ENCODE data around the gene RAB27A.

The RAB27A gene

DNA sequence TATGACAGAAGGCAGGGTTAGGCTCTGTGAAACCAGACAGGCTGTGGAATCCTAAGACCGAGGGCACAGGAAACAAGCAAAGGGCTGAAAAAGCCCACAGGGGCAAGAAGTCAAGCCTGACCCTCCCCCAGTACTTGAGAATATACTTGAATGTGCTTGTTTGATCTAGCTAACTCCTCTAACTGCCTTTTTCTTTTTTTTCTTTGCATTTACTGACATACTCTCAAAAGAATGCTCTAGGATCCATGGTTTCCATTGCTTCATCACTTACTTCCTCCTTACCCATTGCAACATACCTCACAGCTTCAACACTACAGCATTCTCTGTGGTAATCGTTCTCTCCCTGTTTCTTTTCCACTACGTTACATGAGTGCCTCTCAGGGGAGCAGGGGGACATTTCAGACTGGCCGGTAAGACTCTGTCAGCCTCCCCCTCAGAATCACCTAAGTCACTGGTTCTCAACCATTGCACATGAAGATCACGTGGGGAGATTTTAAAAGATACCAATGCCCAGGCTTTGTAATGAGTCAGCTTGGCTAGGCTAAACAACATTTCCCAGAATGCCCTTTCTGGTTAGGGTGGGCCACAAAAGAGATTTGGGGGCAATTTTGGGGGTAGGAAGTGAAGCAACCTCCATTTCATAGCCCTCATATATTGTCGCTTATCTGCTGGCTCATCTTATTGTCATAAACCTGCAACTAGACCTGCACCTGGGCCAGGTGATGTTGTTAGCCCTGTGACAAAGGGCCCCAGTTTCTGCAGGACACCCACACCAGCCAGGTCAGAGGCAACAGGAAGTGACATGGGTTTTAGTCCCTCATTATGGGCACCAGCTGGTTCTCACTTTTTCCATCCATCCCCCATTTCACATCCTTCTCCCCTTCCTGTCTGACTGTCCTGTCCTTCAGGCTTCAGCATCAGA, 68.3 kb downstream of the RAB27A start:
- DNase-seq: peak; percentile 37

DNA sequence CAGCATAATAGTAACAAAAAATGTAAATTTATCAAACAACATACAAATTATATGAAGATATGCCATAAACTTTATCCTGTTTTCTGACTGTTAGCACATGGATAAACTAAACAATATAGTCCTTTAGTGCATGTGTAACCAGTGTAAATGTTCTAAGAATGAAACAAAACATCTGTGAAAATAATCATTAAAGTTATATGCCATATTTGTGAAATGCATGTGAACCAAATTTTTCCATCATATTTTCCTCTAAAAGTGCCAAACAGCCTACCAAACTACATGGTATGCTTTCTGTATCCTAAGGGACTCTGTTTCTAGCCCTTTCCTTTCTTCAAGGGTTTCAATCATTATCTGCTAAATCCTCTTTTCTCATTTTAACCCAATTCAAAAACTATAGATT, 69.0 kb downstream of the RAB27A start:
- no peak for DNase-seq

- DNase-seq: peak; percentile 28
Measured at GRCh38 chr15:55218056-55218455, 71.6 kb downstream of the RAB27A start.

- DNase-seq: no peak
Measured at GRCh38 chr15:55204464-55204863, 85.1 kb downstream of the RAB27A start.

GRCh38 chr15:55202206-55202605, 87.4 kb downstream of the RAB27A start:
- no peak for DNase-seq

DNA sequence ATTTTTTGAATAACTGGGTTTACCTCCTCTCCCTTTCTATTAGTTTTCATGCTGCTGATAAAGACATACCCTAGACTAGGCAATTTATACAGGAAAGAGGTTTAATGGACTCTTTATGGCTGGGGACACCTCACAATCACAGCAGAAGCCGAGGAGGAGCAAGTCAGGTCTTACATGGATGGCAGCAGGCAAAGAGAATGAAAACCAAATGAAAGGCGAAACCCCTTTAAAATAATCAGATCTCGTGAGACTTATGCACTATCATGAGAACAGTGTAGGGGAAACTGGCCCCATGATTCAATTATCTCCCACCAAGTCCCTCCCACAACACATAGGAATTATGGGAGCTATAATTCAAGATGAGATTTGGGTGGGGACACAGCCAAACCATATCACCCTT, 90.9 kb downstream of the RAB27A start:
- DNase-seq: no peak

DNA sequence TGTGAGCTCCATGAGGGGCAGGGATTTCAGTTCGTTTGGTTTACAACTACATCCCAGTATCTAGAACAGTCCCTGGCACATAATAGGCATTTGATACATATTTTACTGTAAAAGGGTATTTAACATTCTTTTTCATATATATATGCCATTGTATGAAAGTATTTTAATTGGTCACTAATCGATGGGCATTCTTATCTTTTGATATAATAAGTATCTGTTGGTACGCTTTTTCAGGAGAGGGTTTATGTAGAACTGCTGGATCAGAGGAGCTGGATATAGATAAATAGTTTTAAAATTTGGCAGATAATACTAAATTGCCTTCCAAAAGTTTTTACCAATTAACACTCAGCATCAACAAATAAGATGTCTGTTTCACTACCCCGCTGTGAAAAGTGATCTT, 91.9 kb downstream of the RAB27A start:
- DNase-seq: no peak

- no peak for DNase-seq
Measured at GRCh38 chr15:55197362-55197705, 92.3 kb downstream of the RAB27A start.

GRCh38 chr15:55196458-55197361, 92.9 kb downstream of the RAB27A start, which contains the start of gene RSL24D1:
Gene RSL24D1, minus strand, starts transcription at chr15:55196941. Its CDS starts 51 bp downstream, at chr15:55196890.
- peak; percentile 98 for DNase-seq

DNA sequence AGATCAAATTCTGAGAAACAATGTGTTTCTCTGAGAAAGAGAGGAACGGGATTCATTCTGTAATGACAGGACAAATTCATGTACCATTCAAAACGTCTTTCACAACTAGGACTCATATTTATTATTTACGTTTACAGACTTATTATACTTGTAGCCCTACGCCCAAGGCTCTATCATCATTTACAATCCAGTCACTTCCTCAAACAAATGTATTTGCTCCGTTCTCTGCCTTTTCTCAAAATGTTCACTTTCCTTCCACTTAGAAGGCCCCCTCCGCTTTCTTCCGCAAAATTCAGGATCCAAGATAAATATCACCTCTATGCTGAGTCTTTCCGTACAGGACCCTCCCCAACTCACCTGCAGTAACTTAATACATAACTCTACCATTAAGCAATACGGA, 93.6 kb downstream of the RAB27A start:
- no peak for DNase-seq

DNA sequence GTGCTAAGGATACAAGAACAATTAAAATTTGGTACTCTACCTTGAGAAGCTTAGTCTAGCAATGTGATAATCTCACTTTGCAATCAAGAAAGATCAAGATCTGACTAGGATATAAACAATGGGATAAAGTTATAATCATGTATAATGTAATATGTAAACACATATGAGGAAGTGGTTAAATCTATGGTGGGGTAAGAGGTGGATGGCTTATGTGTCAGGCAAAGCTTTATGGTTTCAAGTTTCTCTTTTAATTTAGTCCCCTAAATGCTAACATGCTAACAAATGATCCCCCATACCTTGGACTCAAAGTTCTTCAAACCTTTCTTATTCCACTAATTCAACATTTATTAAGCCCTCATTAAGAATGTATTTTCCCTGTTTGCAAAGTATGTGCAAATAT, 95.4 kb downstream of the RAB27A start:
- no peak for DNase-seq

DNA sequence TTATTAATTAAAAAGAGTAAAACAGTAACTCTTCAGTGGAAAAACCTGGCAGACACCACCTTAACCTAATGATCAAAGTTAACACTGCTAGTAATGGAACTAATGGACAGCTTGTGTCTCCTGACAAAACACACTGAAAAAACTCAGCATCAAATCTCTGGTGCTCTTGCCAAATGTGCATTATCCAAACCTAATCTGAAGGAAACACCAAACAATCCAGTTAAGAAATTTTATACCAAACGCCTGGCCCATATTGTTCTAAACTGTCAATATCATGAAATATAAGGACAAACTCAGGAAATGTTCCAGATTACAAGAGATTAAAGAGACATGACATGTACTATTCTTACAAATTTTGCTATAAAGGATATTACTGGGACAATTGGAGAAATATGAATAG, 103.3 kb downstream of the RAB27A start:
- DNase-seq: no peak

- DNase-seq: no peak
Measured at GRCh38 chr15:55183679-55184078, 105.9 kb downstream of the RAB27A start.

DNA sequence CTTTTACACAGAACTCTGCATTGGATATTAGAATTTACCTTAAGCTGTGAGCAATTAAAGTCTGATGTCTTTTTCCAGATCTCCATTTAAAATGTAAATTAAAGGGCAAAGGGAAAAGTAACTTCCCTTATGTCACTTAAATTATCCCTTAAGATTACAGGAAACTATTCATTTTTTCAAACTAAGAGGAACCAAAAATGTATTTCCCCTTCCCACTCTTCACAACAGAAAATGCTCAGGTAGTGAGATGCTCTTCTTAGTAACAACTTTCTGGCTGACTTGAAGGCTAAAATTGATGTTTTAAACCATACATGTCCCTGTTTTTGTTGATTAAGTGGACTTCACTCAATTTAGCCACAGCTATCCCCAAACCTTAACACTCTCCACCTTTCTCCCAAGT, 110.5 kb downstream of the RAB27A start:
- DNase-seq: no peak

GRCh38 chr15:55170361-55170760, 119.3 kb downstream of the RAB27A start:
- DNase-seq: no peak

- peak; percentile 50 for DNase-seq
Measured at GRCh38 chr15:55168350-55168974, 121.2 kb downstream of the RAB27A start.

- DNase-seq: no peak
Measured at GRCh38 chr15:55164284-55164683, 125.3 kb downstream of the RAB27A start.

Data from CD4-positive, alpha-beta T cell treated with Interleukin-10 for 1 hour (primary cell).